ENCODE results near the gene ZNF276. TPM values are rescaled to one million over a fixed set of nuclear protein-coding genes. Genes with fewer than 3 reads are reported as not detected.

Gene ZNF276
- total RNA-seq, 2 experiments from 2014 or later: 19.8 to 25.3 TPM

GRCh38 chr16:89784406-89784805 lies 63.1 kb downstream of the ZNF276 start:
- no peaks in the 10 kb centered on the region for H3K9me3 Mint-ChIP-seq
- CTCF ChIA-PET: no interaction called here
- H3K27ac Mint-ChIP-seq: no peak overlapping the region
- H3K4me3 Mint-ChIP-seq: no peak overlapping the region
- intact Hi-C loops (cut with micrococcal nuclease): no loop called here
- H3K4me1 Mint-ChIP-seq (ENCODE audit: low read depth): peaks cover 29% of the 10 kb centered on the region
- no peak for DNase-seq
- H3K27me3 Mint-ChIP-seq (ENCODE audit: low read depth): no peaks in the 10 kb centered on the region
- H3K36me3 Mint-ChIP-seq (ENCODE audit: low read depth): peaks cover 62% of the 10 kb centered on the region

DNA sequence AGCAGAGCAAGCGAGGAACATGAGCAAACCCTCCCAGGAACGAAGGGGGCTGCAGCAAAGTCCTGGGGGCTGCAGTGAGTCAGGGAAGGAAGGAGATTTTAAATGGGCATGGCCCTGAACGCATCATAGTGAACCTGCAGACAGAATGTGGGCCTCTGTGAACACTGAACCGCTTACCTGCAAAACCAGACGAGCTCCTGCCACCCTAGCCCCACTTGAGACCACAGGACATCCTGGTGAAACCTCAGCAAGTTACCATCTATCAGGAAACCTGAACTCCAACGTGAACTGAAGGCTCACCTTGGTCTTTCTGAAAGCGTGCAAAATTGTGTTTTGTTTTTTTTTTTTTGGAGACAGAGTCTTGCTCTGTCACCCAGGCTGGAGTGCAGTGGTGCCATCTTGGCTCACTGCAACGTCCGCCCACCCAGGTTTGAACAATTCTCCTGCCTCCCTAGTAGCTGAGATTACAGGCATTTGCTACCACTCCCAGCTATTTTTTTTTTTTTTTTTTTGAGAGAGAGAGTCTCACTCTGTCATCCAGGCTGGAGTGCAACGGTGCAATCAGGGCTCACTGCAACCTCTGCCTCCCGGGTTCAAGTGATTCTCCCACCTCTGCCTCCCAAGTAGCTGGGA lies 64.3 kb downstream of the ZNF276 start:
- Mint-ChIP-seq H3K9me3 (no peaks in the 10 kb centered on the region), H3K27me3 (ENCODE audit: low read depth) (no peaks in the 10 kb centered on the region), H3K4me1 (ENCODE audit: low read depth) (peaks cover 29% of the 10 kb centered on the region), H3K27ac (no peak overlapping the region), H3K36me3 (ENCODE audit: low read depth) (peaks cover 56% of the 10 kb centered on the region), H3K4me3 (no peak overlapping the region)
- intact Hi-C loops (cut with micrococcal nuclease): no loop called here
- no peak for DNase-seq
- CTCF ChIA-PET: interaction anchor here (1.4 kb wide), 1 partner anchor 76 kb away, joined by 3 read pairs; no protein-coding TSS in a partner anchor

GRCh38 chr16:89786474-89787364 lies 65.4 kb downstream of the ZNF276 start:
- CTCF ChIA-PET: interaction anchor here (1.4 kb wide), 1 partner anchor 74 kb away, joined by 3 read pairs; no protein-coding TSS in a partner anchor
- Mint-ChIP-seq H3K27ac (no peak overlapping the region), H3K4me3 (no peak overlapping the region), H3K4me1 (ENCODE audit: low read depth) (peaks cover 29% of the 10 kb centered on the region), H3K9me3 (no peaks in the 10 kb centered on the region), H3K36me3 (ENCODE audit: low read depth) (peaks cover 64% of the 10 kb centered on the region), H3K27me3 (ENCODE audit: low read depth) (no peaks in the 10 kb centered on the region)
- intact Hi-C loops (cut with micrococcal nuclease): no loop called here
- no peak for DNase-seq

GRCh38 chr16:89787365-89787805 lies 66.0 kb downstream of the ZNF276 start:
- Mint-ChIP-seq H3K9me3 (no peaks in the 10 kb centered on the region), H3K4me1 (ENCODE audit: low read depth) (peaks cover 29% of the 10 kb centered on the region), H3K27ac (no peak overlapping the region), H3K36me3 (ENCODE audit: low read depth) (peaks cover 68% of the 10 kb centered on the region), H3K27me3 (ENCODE audit: low read depth) (no peaks in the 10 kb centered on the region), H3K4me3 (no peak overlapping the region)
- no peak for DNase-seq
- CTCF ChIA-PET: no interaction called here
- intact Hi-C loops (cut with micrococcal nuclease): no loop called here

Other genes starting within 250 kb of the ZNF276 start
- 100 to 1,000 TPM; 174 to 177 TPM for gene ANKRD11, start 231.0 kb upstream of the ZNF276 start, total RNA-seq
- 10 to 100 TPM; 62.4 to 67.7 TPM for gene SPG7, start 213.1 kb upstream of the ZNF276 start, total RNA-seq
- gene RPL13, start 160.9 kb upstream of the ZNF276 start, total RNA-seq: 1,000 to 10,000 TPM; 3,875 to 3,899 TPM
- 1 to 10 TPM; 6.4 to 9.0 TPM for gene CPNE7, start 145.8 kb upstream of the ZNF276 start, total RNA-seq
- not detected for gene DPEP1, start 107.9 kb upstream of the ZNF276 start, total RNA-seq
- 10 to 100 TPM; 46.8 to 48.4 TPM for gene CHMP1A, start 63.8 kb upstream of the ZNF276 start, total RNA-seq
- gene SPATA33, start 63.7 kb upstream of the ZNF276 start, total RNA-seq: 1 to 10 TPM; 6.5 to 7.0 TPM
- 100 to 1,000 TPM; 128 to 158 TPM for gene CDK10, start 34.8 kb upstream of the ZNF276 start, total RNA-seq
- 1 to 10 TPM in 1 of 2 experiments, under 1 TPM in 1; 0.93 to 1.2 TPM for gene SPATA2L, start 19.8 kb upstream of the ZNF276 start, total RNA-seq
- gene VPS9D1, start 639 bp upstream of the ZNF276 start, total RNA-seq: 1 to 10 TPM in 1 of 2 experiments, under 1 TPM in 1; 0.91 to 1.4 TPM
- gene FANCA, start 95.1 kb downstream of the ZNF276 start, total RNA-seq: 10 to 100 TPM; 85.5 to 96.7 TPM
- under 1 TPM; 0.26 to 0.44 TPM for gene SPIRE2, start 106.9 kb downstream of the ZNF276 start, total RNA-seq
- 100 to 1,000 TPM; 108 to 109 TPM for gene TCF25, start 152.1 kb downstream of the ZNF276 start, total RNA-seq
- under 1 TPM; 0.45 to 0.49 TPM for gene MC1R, start 197.3 kb downstream of the ZNF276 start, total RNA-seq
- gene TUBB3, start 201.8 kb downstream of the ZNF276 start, total RNA-seq: under 1 TPM; 0.20 to 0.38 TPM
- 10 to 100 TPM; 19.7 to 20.1 TPM for gene DEF8, start 227.2 kb downstream of the ZNF276 start, total RNA-seq